ENCODE measurements around the gene RETREG2.
"Not testable (repeated sequence)": the region's sequence is repeated elsewhere in the genome, so short reads cannot be mapped to it uniquely, and the experiment has no call there.

The RETREG2 gene

GRCh38 chr2:219198974-219199373 is 20.9 kb downstream of the RETREG2 start:
- H2AFZ ChIP-seq (ENCODE audit: low read depth), result no peak overlapping the region
- TF ChIP-seq CTCF (conservative IDR thresholded peaks at IDR 0.05; ENCODE audit: low read depth, low read length), result no peak

GRCh38 chr2:219199470-219200211 is 21.6 kb downstream of the RETREG2 start:
- Histone ChIP-seq H3K79me2 (ENCODE audit: insufficient read depth, low read depth) (no peaks in the 10 kb centered on the region), H4K20me1 (ENCODE audit: insufficient read depth) (no peaks in the 10 kb centered on the region), H3K36me3 (ENCODE audit: insufficient read depth) (no peaks in the 10 kb centered on the region), H3K4me3 (IDR thresholded peaks at IDR 0.05; ENCODE audit: insufficient read depth, low read depth, low read length) (no peak overlapping the region), H3K4me2 (no peak overlapping the region), H3K9ac (no peak overlapping the region), H3K4me1 (ENCODE audit: low read depth, poor library complexity, severe bottlenecking) (no peaks in the 10 kb centered on the region), H3K27me3 (ENCODE audit: insufficient read depth, low read depth) (no peaks in the 10 kb centered on the region; the same call in 1 of the 2 replicates), H3K27ac (no peak overlapping the region), H2AFZ (ENCODE audit: low read depth) (no peak overlapping the region)
- TF ChIP-seq CTCF (conservative IDR thresholded peaks at IDR 0.05; ENCODE audit: low read depth, low read length), result no peak

More at GRCh38 chr2:219198974-219199373, 20.9 kb downstream of the RETREG2 start:
- no peak overlapping the region for H3K9ac ChIP-seq
- H3K27ac ChIP-seq, result no peak overlapping the region
- H3K27me3 ChIP-seq (ENCODE audit: insufficient read depth, low read depth), result no peaks in the 10 kb centered on the region; the same call in 1 of the 2 replicates
- H3K4me3 ChIP-seq (IDR thresholded peaks at IDR 0.05; ENCODE audit: insufficient read depth, low read depth, low read length), result no peak overlapping the region
- no peak overlapping the region for H3K4me2 ChIP-seq
- no peaks in the 10 kb centered on the region for H3K79me2 ChIP-seq (ENCODE audit: insufficient read depth, low read depth)
- H4K20me1 ChIP-seq (ENCODE audit: insufficient read depth), result no peaks in the 10 kb centered on the region
- no peaks in the 10 kb centered on the region for H3K4me1 ChIP-seq (ENCODE audit: low read depth, poor library complexity, severe bottlenecking)
- no peaks in the 10 kb centered on the region for H3K36me3 ChIP-seq (ENCODE audit: insufficient read depth)

GRCh38 chr2:219200502-219201326 is 22.6 kb downstream of the RETREG2 start:
- not testable (repeated sequence) for H3K4me1 ChIP-seq (ENCODE audit: low read depth, poor library complexity, severe bottlenecking); H2AFZ ChIP-seq (ENCODE audit: low read depth); H3K4me2 ChIP-seq; H3K27ac ChIP-seq; H3K9ac ChIP-seq; H3K27me3 ChIP-seq (ENCODE audit: insufficient read depth, low read depth); H3K4me3 ChIP-seq (IDR thresholded peaks at IDR 0.05; ENCODE audit: insufficient read depth, low read depth, low read length); H4K20me1 ChIP-seq (ENCODE audit: insufficient read depth); H3K36me3 ChIP-seq (ENCODE audit: insufficient read depth); H3K79me2 ChIP-seq (ENCODE audit: insufficient read depth, low read depth)

GRCh38 chr2:219201331-219201730 is 23.3 kb downstream of the RETREG2 start:
- H3K27me3 ChIP-seq (ENCODE audit: insufficient read depth, low read depth); H4K20me1 ChIP-seq (ENCODE audit: insufficient read depth); H3K36me3 ChIP-seq (ENCODE audit: insufficient read depth); H2AFZ ChIP-seq (ENCODE audit: low read depth); H3K4me2 ChIP-seq; H3K27ac ChIP-seq; H3K79me2 ChIP-seq (ENCODE audit: insufficient read depth, low read depth); H3K4me3 ChIP-seq (IDR thresholded peaks at IDR 0.05; ENCODE audit: insufficient read depth, low read depth, low read length); H3K9ac ChIP-seq: not testable (repeated sequence)
- peaks cover 11% of the 10 kb centered on the region for H3K4me1 ChIP-seq (ENCODE audit: low read depth, poor library complexity, severe bottlenecking)

- no peak overlapping the region for H2AFZ ChIP-seq (ENCODE audit: low read depth)
- no peaks in the 10 kb centered on the region for H3K36me3 ChIP-seq (ENCODE audit: insufficient read depth)
- H3K9ac ChIP-seq, result no peak overlapping the region
- TF ChIP-seq CTCF (conservative IDR thresholded peaks at IDR 0.05; ENCODE audit: low read depth, low read length), result no peak
- H3K27ac ChIP-seq, result no peak overlapping the region
- no peak overlapping the region for H3K4me2 ChIP-seq
- peaks cover 18% of the 10 kb centered on the region for H3K4me1 ChIP-seq (ENCODE audit: low read depth, poor library complexity, severe bottlenecking)
- no peaks in the 10 kb centered on the region for H3K79me2 ChIP-seq (ENCODE audit: insufficient read depth, low read depth)
- no peak overlapping the region for H3K4me3 ChIP-seq (IDR thresholded peaks at IDR 0.05; ENCODE audit: insufficient read depth, low read depth, low read length)
- no peaks in the 10 kb centered on the region for H4K20me1 ChIP-seq (ENCODE audit: insufficient read depth)
- no peaks in the 10 kb centered on the region for H3K27me3 ChIP-seq (ENCODE audit: insufficient read depth, low read depth)
These were observed 26.5 kb downstream of the RETREG2 start for GRCh38 chr2:219204425-219205164.
